ENCODE measurements around the gene SERPINB6. TPM values are rescaled to one million over a fixed set of nuclear protein-coding genes. Genes with fewer than 3 reads are reported as not detected.

The SERPINB6 gene
- total and polyA plus RNA-seq, 4 donors: 24.0 to 32.4 (median 31.8) TPM

DNA sequence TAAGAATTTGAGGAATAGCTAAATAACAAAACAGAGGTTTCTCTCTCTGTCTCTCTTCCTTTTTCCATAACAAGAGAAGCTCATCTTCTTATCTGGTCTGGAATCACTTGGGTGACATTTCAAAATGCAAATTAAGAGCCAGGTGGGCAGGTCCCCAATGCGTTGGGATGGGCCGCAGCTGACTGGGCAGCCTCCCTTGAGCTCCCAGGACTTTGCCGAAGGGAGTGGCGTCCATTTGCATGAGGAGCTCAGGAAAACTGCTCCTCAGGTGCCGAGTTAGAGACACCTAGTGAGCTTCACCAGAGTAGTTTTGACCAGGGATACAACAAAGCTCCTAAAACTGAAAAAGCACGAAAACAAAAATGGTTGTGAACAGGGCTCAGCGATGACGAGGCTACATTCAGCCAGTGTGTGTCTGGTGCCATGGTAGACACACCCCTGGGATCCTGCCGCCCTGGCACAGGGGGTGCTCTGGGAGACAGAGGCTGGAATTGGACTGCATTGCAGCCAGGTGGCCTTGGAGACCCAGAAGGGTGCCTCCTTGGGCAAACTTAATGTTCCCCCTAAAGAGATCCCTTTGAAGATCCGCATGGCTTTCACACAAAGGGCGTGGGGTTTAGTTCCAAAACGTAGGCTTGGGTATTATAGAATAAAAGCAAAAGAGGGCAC, 13.5 kb upstream of the SERPINB6 start:
- WGBS: 82% methylated on average over 12 of the region's 12 CpGs
- H3K36me3 ChIP-seq (ENCODE audit: control insufficient read depth in 4 of 4, insufficient read depth in 3 of 4, low read depth in 1 of 4, low read length in 3 of 4): no peaks in the 10 kb centered on the region
- no peak overlapping the region for H3K27ac ChIP-seq (ENCODE audit: low read depth in 1 of 2, low read length in 2 of 2)
- no peaks in the 10 kb centered on the region for H3K9me3 ChIP-seq (ENCODE audit: control insufficient read depth in 4 of 4, low read length in 3 of 4)
- H3K4me3 ChIP-seq (ENCODE audit: low read depth in 1 of 3, low read length in 3 of 3): no peak overlapping the region
- H3K27me3 ChIP-seq (ENCODE audit: control insufficient read depth in 4 of 4, insufficient read depth in 4 of 4, low read length in 3 of 4): no peaks in the 10 kb centered on the region
- peaks cover 3 to 9% (median 6%) of the 10 kb centered on the region in 4 donors for H3K4me1 ChIP-seq (ENCODE audit: control insufficient read depth in 4 of 4, insufficient read depth in 4 of 4, low read length in 3 of 4)
- DNase-seq (ENCODE audit: low spot score): no peak
- TF ChIP-seq FOXA2 (IDR thresholded peaks at IDR 0.05) (no peak), EGR1 (IDR thresholded peaks at IDR 0.05; ENCODE audit: low read depth in 2 of 2) (no peak), RXRA (IDR thresholded peaks at IDR 0.05) (no peak), HNF4A (conservative IDR thresholded peaks at IDR 0.05) (no peak), GABPA (IDR thresholded peaks at IDR 0.05 in 1 of 2, conservative IDR thresholded peaks at IDR 0.05 in 1 of 2) (no peak), NR2F2 (IDR thresholded peaks at IDR 0.05) (no peak)
- TF ChIP-seq, protein P1, sequence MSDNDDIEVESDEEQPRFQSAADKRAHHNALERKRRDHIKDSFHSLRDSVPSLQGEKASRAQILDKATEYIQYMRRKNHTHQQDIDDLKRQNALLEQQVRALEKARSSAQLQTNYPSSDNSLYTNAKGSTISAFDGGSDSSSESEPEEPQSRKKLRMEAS (IDR thresholded peaks at IDR 0.05): no peak
- TF ChIP-seq, protein P2, sequence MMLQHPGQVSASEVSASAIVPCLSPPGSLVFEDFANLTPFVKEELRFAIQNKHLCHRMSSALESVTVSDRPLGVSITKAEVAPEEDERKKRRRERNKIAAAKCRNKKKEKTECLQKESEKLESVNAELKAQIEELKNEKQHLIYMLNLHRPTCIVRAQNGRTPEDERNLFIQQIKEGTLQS (IDR thresholded peaks at IDR 0.05): no peak
- TF ChIP-seq, protein P3, sequence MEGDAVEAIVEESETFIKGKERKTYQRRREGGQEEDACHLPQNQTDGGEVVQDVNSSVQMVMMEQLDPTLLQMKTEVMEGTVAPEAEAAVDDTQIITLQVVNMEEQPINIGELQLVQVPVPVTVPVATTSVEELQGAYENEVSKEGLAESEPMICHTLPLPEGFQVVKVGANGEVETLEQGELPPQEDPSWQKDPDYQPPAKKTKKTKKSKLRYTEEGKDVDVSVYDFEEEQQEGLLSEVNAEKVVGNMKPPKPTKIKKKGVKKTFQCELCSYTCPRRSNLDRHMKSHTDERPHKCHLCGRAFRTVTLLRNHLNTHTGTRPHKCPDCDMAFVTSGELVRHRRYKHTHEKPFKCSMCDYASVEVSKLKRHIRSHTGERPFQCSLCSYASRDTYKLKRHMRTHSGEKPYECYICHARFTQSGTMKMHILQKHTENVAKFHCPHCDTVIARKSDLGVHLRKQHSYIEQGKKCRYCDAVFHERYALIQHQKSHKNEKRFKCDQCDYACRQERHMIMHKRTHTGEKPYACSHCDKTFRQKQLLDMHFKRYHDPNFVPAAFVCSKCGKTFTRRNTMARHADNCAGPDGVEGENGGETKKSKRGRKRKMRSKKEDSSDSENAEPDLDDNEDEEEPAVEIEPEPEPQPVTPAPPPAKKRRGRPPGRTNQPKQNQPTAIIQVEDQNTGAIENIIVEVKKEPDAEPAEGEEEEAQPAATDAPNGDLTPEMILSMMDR (IDR thresholded peaks at IDR 0.05; ENCODE audit: low read depth, low read length, missing input control): no peak
- no peak overlapping the region for H3K9ac ChIP-seq (ENCODE audit: low read depth in 1 of 2, low read length in 2 of 2)

DNA sequence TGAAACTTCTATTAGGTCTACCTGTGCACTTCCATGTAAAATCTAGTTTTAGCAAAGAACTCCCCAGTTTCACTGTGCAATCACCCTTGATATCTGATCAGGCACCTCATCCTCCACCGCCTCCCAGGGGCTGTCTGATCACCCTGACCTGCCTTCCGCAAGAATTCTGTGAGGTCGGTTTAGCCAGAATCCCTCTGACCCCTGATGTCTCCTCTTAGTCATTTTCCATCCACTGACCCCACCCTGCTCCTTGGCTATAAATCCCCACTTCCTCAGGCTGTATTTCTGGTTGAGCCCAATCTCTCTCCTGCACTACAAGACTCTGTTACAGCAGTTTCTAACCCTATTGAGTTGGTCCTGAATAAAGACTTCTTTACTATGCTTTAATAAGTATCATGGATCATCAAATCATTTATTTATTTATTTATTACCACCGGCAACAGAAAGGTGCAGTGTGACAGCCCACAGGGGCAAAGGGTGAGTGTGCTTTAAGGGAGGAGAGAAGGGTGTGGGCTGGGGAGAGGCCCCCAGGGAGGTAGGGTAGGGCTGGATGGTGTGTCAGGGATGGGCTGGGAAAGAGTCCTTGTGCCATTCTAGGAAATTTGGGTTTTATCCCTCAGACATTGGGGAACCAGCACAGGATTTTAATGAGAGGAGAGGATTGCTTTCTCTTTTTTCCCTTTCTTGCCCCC, 11.2 kb upstream of the SERPINB6 start:
- no peaks in the 10 kb centered on the region for H3K9me3 ChIP-seq (ENCODE audit: control insufficient read depth in 4 of 4, low read length in 3 of 4)
- no peaks in the 10 kb centered on the region for H3K36me3 ChIP-seq (ENCODE audit: control insufficient read depth in 4 of 4, insufficient read depth in 3 of 4, low read depth in 1 of 4, low read length in 3 of 4)
- no peak for DNase-seq (ENCODE audit: low spot score)
- no peak overlapping the region for H3K9ac ChIP-seq (ENCODE audit: low read depth in 1 of 2, low read length in 2 of 2)
- no peaks in the 10 kb centered on the region for H3K4me1 ChIP-seq (ENCODE audit: control insufficient read depth in 4 of 4, insufficient read depth in 4 of 4, low read length in 3 of 4)
- TF ChIP-seq RXRA (IDR thresholded peaks at IDR 0.05) (no peak), FOXA1 (IDR thresholded peaks at IDR 0.05) (no peak), HNF4G (IDR thresholded peaks at IDR 0.05) (no peak), JUND (IDR thresholded peaks at IDR 0.05) (no peak), FOXA2 (IDR thresholded peaks at IDR 0.05) (no peak), SP1 (IDR thresholded peaks at IDR 0.05) (no peak), YY1 (IDR thresholded peaks at IDR 0.05) (no peak), RAD21 (IDR thresholded peaks at IDR 0.05) (no peak), TAF1 (conservative IDR thresholded peaks at IDR 0.05) (no peak)
- TF ChIP-seq, protein P1 (IDR thresholded peaks at IDR 0.05): no peak
- TF ChIP-seq, protein P4, sequence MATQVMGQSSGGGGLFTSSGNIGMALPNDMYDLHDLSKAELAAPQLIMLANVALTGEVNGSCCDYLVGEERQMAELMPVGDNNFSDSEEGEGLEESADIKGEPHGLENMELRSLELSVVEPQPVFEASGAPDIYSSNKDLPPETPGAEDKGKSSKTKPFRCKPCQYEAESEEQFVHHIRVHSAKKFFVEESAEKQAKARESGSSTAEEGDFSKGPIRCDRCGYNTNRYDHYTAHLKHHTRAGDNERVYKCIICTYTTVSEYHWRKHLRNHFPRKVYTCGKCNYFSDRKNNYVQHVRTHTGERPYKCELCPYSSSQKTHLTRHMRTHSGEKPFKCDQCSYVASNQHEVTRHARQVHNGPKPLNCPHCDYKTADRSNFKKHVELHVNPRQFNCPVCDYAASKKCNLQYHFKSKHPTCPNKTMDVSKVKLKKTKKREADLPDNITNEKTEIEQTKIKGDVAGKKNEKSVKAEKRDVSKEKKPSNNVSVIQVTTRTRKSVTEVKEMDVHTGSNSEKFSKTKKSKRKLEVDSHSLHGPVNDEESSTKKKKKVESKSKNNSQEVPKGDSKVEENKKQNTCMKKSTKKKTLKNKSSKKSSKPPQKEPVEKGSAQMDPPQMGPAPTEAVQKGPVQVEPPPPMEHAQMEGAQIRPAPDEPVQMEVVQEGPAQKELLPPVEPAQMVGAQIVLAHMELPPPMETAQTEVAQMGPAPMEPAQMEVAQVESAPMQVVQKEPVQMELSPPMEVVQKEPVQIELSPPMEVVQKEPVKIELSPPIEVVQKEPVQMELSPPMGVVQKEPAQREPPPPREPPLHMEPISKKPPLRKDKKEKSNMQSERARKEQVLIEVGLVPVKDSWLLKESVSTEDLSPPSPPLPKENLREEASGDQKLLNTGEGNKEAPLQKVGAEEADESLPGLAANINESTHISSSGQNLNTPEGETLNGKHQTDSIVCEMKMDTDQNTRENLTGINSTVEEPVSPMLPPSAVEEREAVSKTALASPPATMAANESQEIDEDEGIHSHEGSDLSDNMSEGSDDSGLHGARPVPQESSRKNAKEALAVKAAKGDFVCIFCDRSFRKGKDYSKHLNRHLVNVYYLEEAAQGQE (IDR thresholded peaks at IDR 0.05): no peak
- TF ChIP-seq, protein P2 (IDR thresholded peaks at IDR 0.05): no peak
- TF ChIP-seq, protein P3 (IDR thresholded peaks at IDR 0.05; ENCODE audit: low read depth, low read length, missing input control): no peak
- H3K27ac ChIP-seq (ENCODE audit: low read depth in 1 of 2, low read length in 2 of 2): peak overlapping the region in 1 of 2 donors; percentile 22
- no peaks in the 10 kb centered on the region for H3K27me3 ChIP-seq (ENCODE audit: control insufficient read depth in 4 of 4, insufficient read depth in 4 of 4, low read length in 3 of 4)
- no peak overlapping the region for H3K4me3 ChIP-seq (ENCODE audit: low read depth in 1 of 3, low read length in 3 of 3)
- WGBS: 74% methylated on average over 4 of the region's 4 CpGs
